Hepatocyte (in vitro differentiated cells): ENCODE results near the gene RBFOX2.

Source experiments
- EZH2 ChIP-seq: fragments of 200-600 bp; sonication (generic); IDR thresholded peaks from 2 replicates; pipeline ENCODE4 v1.6.1; 2016; ENCODE audit warnings: antibody characterized with exemption, mild to moderate bottlenecking, borderline replicate concordance
- EZH2phosphoT487 ChIP-seq: fragments of 200-600 bp; sonication (generic); IDR thresholded peaks from one replicate; pipeline ENCODE4 v1.6.1; 2018; ENCODE audit warnings: antibody characterized with exemption, mild to moderate bottlenecking, low read depth, moderate library complexity; ENCODE audit not compliant: unreplicated experiment, severe bottlenecking

DNA sequence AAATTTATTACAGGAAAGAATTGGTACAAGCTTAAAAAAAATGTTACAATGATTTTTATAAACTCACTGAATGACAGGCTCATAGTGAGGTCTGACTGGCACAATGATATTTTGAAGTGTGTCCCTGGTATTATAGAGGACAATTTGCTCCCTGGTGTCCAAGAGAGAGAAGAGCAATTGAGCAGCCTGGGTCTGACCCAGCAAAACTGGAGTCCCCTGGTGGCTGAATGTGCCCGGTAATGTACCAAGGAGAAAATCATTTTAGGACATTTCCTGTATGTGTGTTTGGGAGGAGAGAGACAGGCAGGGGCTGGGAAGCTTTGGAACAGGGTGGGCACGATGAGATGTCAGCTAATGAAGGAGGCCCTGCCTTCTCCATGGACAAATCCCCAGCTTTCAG, 185.7 kb downstream of the RBFOX2 start:
- TF ChIP-seq EZH2phosphoT487 (no peak), EZH2 (no peak)
